Kidney (tissue), 14 donors: Measurements from ENCODE around the gene SLFN14. TPM values are rescaled to one million over a fixed set of nuclear protein-coding genes. Genes with fewer than 3 reads are reported as not detected.

Experiments
- DNase-seq, 5 donors: peaks; one replicate each; pipeline ENCODE4 v3.0.0-alpha.2; 2013 to 2020
- FAIRE-seq: peaks from 2 replicates; lab custom pipeline; 2012; peaks lifted over from hg19 to GRCh38; lab: Jason Lieb, UNC
- H3K27ac ChIP-seq, 2 donors: one replicate each; pipeline ENCODE4 v1.7.0; 2013; ENCODE audit warnings: low read depth in 2 of 2, low read length in 2 of 2, inconsistent platforms in 1 of 2
- H3K27me3 ChIP-seq: one replicate; pipeline ENCODE4 v1.7.1; 2013; ENCODE audit warnings: low read length, inconsistent platforms; ENCODE audit not compliant: control insufficient read depth, insufficient read depth
- H3K36me3 ChIP-seq, 3 donors: one replicate each; pipeline versions ENCODE4 v1.7.0 to v1.7.1; 2013; ENCODE audit warnings: low read length in 3 of 3, control low read depth in 1 of 3, inconsistent platforms in 1 of 3; ENCODE audit not compliant: insufficient read depth in 3 of 3, control insufficient read depth in 2 of 3
- H3K4me1 ChIP-seq, 3 donors: one replicate each; pipeline versions ENCODE4 v1.7.0 to v1.7.1; 2013; ENCODE audit warnings: low read length in 3 of 3, inconsistent platforms in 1 of 3, low read depth in 1 of 3; ENCODE audit not compliant: control insufficient read depth in 2 of 3, insufficient read depth in 2 of 3
- H3K4me3 ChIP-seq, 3 donors: one replicate each; pipeline versions ENCODE4 v1.7.0 to v1.8.1; 2013; ENCODE audit warnings: low read length in 3 of 3, control low read depth in 1 of 3, inconsistent platforms in 1 of 3
- H3K9ac ChIP-seq, 3 donors: one replicate each; pipeline versions ENCODE4 v1.7.0 to v1.7.1; 2013; ENCODE audit warnings: low read length in 3 of 3, control low read depth in 1 of 3, inconsistent platforms in 1 of 3
- H3K9me3 ChIP-seq, 3 donors: one replicate each; pipeline versions ENCODE4 v1.7.0 to v1.7.1; 2013; ENCODE audit warnings: low read length in 3 of 3, control low read depth in 1 of 3, inconsistent platforms in 1 of 3; ENCODE audit not compliant: control insufficient read depth in 2 of 3, insufficient read depth in 1 of 3
- CTCF ChIP-seq: IDR thresholded peaks from 3 replicates; pipeline ENCODE4 v1.5.1; 2012; ENCODE audit warnings: mild to moderate bottlenecking, moderate library complexity, borderline replicate concordance; ENCODE audit not compliant: insufficient read depth; ENCODE audit errors: extremely low read depth
- intact Hi-C: fragments of 100-400 bp; cut with DNase I; formaldehyde crosslinking; loops from one replicate; pipeline ENCODE4 v1.11.1; 2022
- polyA plus RNA-seq: library from polyadenylated mRNA; stranded (reverse); fragments of 350-450 nt; fragmentation: Illumina TruSeq; extraction: RNeasy Lipid Tissue Mini Kit (QIAGEN cat#74804); gene quantifications from one replicate; pipeline ENCODE4 v1.2.3, GENCODE V29; 2014; ENCODE audit warnings: low read depth, low replicate concordance; ENCODE audit not compliant: insufficient read depth
- total RNA-seq: library from RNA; stranded (reverse); fragmentation: NEBNext Ultra II Directional; extraction: Animal tissue kit (Norgen Biotek cat#: 25700); gene quantifications from one replicate; pipeline ENCODE4 v1.2.1, GENCODE V29; 2021
- donor health status: control.
- donor health status: control.
- donor health status: control.
- donor health status: control.
- donor health status: control.
- donor health status: DM: yes; HTN: yes; CAD: no.
- donor health status: Normal renal cell carcinoma (clear cell type).

SLFN14 gene
- total and polyA plus RNA-seq, 2 donors from 2014 or later: 0.09 TPM; not detected in 1

GRCh38 chr17:35554668-35555067, 6.0 kb downstream of the SLFN14 start:
- intact Hi-C loops: no loop called here
- no peaks in the 10 kb centered on the region for H3K27me3 ChIP-seq
- DNase-seq (no peak), FAIRE-seq (no peak)
- H3K9ac ChIP-seq: no peak overlapping the region
- no peaks in the 10 kb centered on the region for H3K9me3 ChIP-seq
- H3K4me1 ChIP-seq: no peaks in the 10 kb centered on the region
- no peak overlapping the region for H3K27ac ChIP-seq
- no peak for TF ChIP-seq CTCF
- no peak overlapping the region for H3K4me3 ChIP-seq
- H3K36me3 ChIP-seq: no peaks in the 10 kb centered on the region

DNA sequence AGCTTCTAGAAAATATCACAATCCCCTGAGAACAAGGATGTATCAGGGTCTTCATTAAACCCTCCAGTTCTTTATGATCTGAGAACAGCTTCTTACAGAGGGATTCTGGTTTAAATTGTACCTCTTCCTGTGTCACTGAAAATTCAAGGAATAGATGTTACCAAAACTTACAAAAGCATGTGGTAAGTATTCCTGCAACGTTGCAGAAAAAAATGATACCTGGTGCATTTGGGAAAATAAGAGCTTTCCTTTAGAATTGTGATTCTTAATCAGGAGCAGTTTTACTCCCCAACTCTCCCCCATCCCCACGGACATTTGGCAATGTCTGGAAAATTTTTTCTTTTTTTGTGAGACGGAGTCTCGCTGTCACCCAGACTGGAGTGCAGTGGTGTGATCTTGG, 7.3 kb downstream of the SLFN14 start:
- H3K27me3 ChIP-seq: no peaks in the 10 kb centered on the region
- H3K36me3 ChIP-seq: no peaks in the 10 kb centered on the region
- DNase-seq (no peak), FAIRE-seq (no peak)
- no peaks in the 10 kb centered on the region for H3K4me1 ChIP-seq
- H3K9me3 ChIP-seq: no peaks in the 10 kb centered on the region
- H3K9ac ChIP-seq: no peak overlapping the region
- no peak for TF ChIP-seq CTCF
- intact Hi-C loops: no loop called here
- no peak overlapping the region for H3K4me3 ChIP-seq
- H3K27ac ChIP-seq: no peak overlapping the region

GRCh38 chr17:35548978-35549377, 11.6 kb downstream of the SLFN14 start:
- Histone ChIP-seq H3K27ac (no peak overlapping the region), H3K9me3 (no peaks in the 10 kb centered on the region)
- no peak for FAIRE-seq

More at GRCh38 chr17:35548978-35549377, 11.6 kb downstream of the SLFN14 start:
- no peak overlapping the region for H3K9ac ChIP-seq
- H3K36me3 ChIP-seq: no peaks in the 10 kb centered on the region
- no peaks in the 10 kb centered on the region for H3K4me1 ChIP-seq
- no peak for DNase-seq
- H3K4me3 ChIP-seq: no peak overlapping the region
- intact Hi-C loops: no loop called here
- no peak for TF ChIP-seq CTCF
- H3K27me3 ChIP-seq: no peaks in the 10 kb centered on the region
